Panc1 (cell line): ENCODE data around the gene CISD3.

Source experiments
- CTCF ChIP-seq: fragments of 450-650 bp; IDR thresholded peaks from 2 replicates; pipeline ENCODE4 v1.5.1; 2017; ENCODE audit warnings: mild to moderate bottlenecking
- POLR2AphosphoS5 ChIP-seq: IDR thresholded peaks from 2 replicates; pipeline ENCODE4 v1.6.1; 2012; ENCODE audit warnings: mild to moderate bottlenecking, low read depth, low read length, moderate library complexity
- REST ChIP-seq, 2 experiments: IDR thresholded peaks; 2 replicates each; pipeline ENCODE4 v1.6.1; 2011 to 2012; ENCODE audit warnings: low read depth in 2 of 2, control low read depth in 1 of 2, low read length in 1 of 2, mild to moderate bottlenecking in 1 of 2, moderate library complexity in 1 of 2; ENCODE audit not compliant: insufficient read depth in 1 of 2

GRCh38 chr17:38716368-38717005 lies 13.7 kb upstream of the CISD3 start:
- TF ChIP-seq CTCF (no peak), POLR2AphosphoS5 (no peak), REST (IDR thresholded peaks at IDR 0.05; ENCODE audit: insufficient read depth in 1 of 2, low read depth in 2 of 2, low read length in 1 of 2) (no peak)
